GM12878 (cell line): ENCODE measurements around the gene ANKS4B. TPM values are rescaled to one million over a fixed set of nuclear protein-coding genes. Genes with fewer than 3 reads are reported as not detected.

Source experiments
- ATAC-seq: fragments of 200-7000 bp; cut with Tn5 transposase; 3 replicates; pipeline ENCODE4 v1.9.1; 2020; ENCODE audit warnings: mild to moderate bottlenecking, moderate library complexity
- BruUV-seq: library from RNA; stranded (reverse); fragments of 400-500 nt; replicated peaks from 2 replicates; lab custom pipeline; 2021; lab: Mats Ljungman, UMichigan
- CTCF ChIA-PET: fragments of 300-600 bp; sonication (Branson Sonifier 250); formaldehyde crosslinking; extraction: SDS; loops from one replicate; lab custom pipeline; 2021; ENCODE audit warnings: inconsistent platforms; lab: Yijun Ruan, JAX
- POLR2A ChIA-PET: fragments of 350-600 bp; formaldehyde crosslinking; extraction: SDS; loops from one replicate; lab custom pipeline; 2021; ENCODE audit warnings: inconsistent platforms; lab: Charles Lee
- RAD21 ChIA-PET: fragments of 300-600 bp; sonication (Branson Sonifier 250); formaldehyde crosslinking; loops from one replicate; lab custom pipeline; 2023; ENCODE audit warnings: antibody characterized with exemption; ENCODE audit not compliant: unreplicated experiment; lab: Charles Lee
- SMC1A ChIA-PET: fragments of 300-600 bp; sonication (Branson Sonifier 250); formaldehyde crosslinking; loops from one replicate; lab custom pipeline; 2023; ENCODE audit not compliant: unreplicated experiment, uncharacterized antibody; lab: Charles Lee
- DNase-seq: peaks from one replicate; pipeline ENCODE4 v3.0.0-alpha.2; 2011; ENCODE audit warnings: low read depth, low spot score
- FAIRE-seq: peaks from 3 replicates; lab custom pipeline; 2011; peaks lifted over from hg19 to GRCh38; lab: Jason Lieb, UNC
- H2AFZ ChIP-seq: 2 replicates; pipeline ENCODE4 v1.6.0; 2011; ENCODE audit warnings: low read depth, low read length, control low read depth; ENCODE audit not compliant: control insufficient read depth
- H3K27ac ChIP-seq: 2 replicates; pipeline ENCODE4 v1.5.1; 2011; ENCODE audit warnings: control low read depth; ENCODE audit not compliant: control insufficient read depth, insufficient read depth
- H3K27me3 ChIP-seq, 2 experiments: replicated peaks in 1 of 2; 2 replicates each; pipeline versions ENCODE4 v1.6.0 to v1.6.1; 2011; ENCODE audit warnings: low read length in 1 of 2; ENCODE audit not compliant: control insufficient read depth in 2 of 2, insufficient read depth in 2 of 2
- H3K36me3 ChIP-seq, 2 experiments: 2 replicates each; pipeline ENCODE4 v1.5.1; 2011; ENCODE audit warnings: low read length in 1 of 2; ENCODE audit not compliant: control insufficient read depth in 2 of 2, insufficient read depth in 2 of 2
- H3K4me1 ChIP-seq: 2 replicates; pipeline ENCODE4 v1.6.1; 2011; ENCODE audit warnings: mild to moderate bottlenecking, low read length, moderate library complexity, mixed read lengths; ENCODE audit not compliant: control insufficient read depth, insufficient read depth
- H3K4me2 ChIP-seq: 2 replicates; pipeline ENCODE4 v1.6.0; 2011; ENCODE audit warnings: control low read depth; ENCODE audit not compliant: control insufficient read depth, insufficient read depth
- H3K4me3 ChIP-seq: fragments of 200-600 bp; sonication (generic); 2 replicates; pipeline ENCODE4 v1.5.1; 2016
- H3K79me2 ChIP-seq: 2 replicates; pipeline ENCODE4 v1.6.0; 2011; ENCODE audit warnings: low read length; ENCODE audit not compliant: control insufficient read depth, insufficient read depth
- H3K9ac ChIP-seq: 2 replicates; pipeline ENCODE4 v1.8.0; 2011; ENCODE audit warnings: low read length, control low read depth, mixed read lengths; ENCODE audit not compliant: control insufficient read depth, insufficient read depth
- H3K9me3 ChIP-seq: replicated peaks from 3 replicates; pipeline ENCODE4 v1.5.1; 2011; ENCODE audit warnings: mild to moderate bottlenecking, low read length; ENCODE audit not compliant: control insufficient read depth, insufficient read depth
- H4K20me1 ChIP-seq: 2 replicates; pipeline ENCODE4 v1.6.0; 2011; ENCODE audit not compliant: control insufficient read depth, insufficient read depth
- CEBPZ ChIP-seq: fragments of 150-350 bp; IDR thresholded peaks from 2 replicates; pipeline ENCODE4 v1.6.1; 2016; ENCODE audit warnings: low read depth, low read length
- MLLT1 ChIP-seq: fragments of 450-650 bp; IDR thresholded peaks from 2 replicates; pipeline ENCODE4 v1.6.1; 2016; ENCODE audit warnings: mild to moderate bottlenecking
- POLR2AphosphoS2 ChIP-seq: IDR thresholded peaks from 2 replicates; pipeline ENCODE4 v1.6.1; 2011; ENCODE audit warnings: low read depth, mild to moderate bottlenecking, low read length, improper control_type of control experiment, moderate library complexity
- TBL1XR1 ChIP-seq: IDR thresholded peaks from 2 replicates; pipeline ENCODE4 v1.6.1; 2012; ENCODE audit warnings: low read depth, low read length, improper control_type of control experiment
- WGBS: methylation state at CpG from one replicate; pipeline ENCODE4 v1.1.6; 2016; ENCODE audit warnings: low lambda C conversion rate; ENCODE audit not compliant: insufficient replicate concordance, insufficient coverage; ENCODE audit errors: missing lambda C conversion rate; 5-methylcytosine and 5-hydroxymethylcytosine counted together
- in situ Hi-C: fragments of 300-500 bp; cut with MboI; formaldehyde crosslinking; loops from 9 replicates; pipeline ENCODE4 v1.14.3; 2018; ENCODE audit warnings: mixed read lengths
- intact Hi-C: fragments of 100-400 bp; cut with micrococcal nuclease; formaldehyde crosslinking; loops from one replicate; pipeline ENCODE4 v1.14.2; 2022; ENCODE audit not compliant: unreplicated experiment
- polyA plus RNA-seq, 11 experiments: library from polyadenylated mRNA; depleted of rRNA in 4 of 11; unstranded in 6 of 11; stranded (reverse) in 5 of 11; fragments of >200 nt; fragmentation: Nextera tagmentation in 4 of 11; fragmentation: Illumina TruSeq in 1 of 11; extraction: Ambion mirVana in 4 of 11; extraction: Trizol in 1 of 11; gene quantifications; 1 replicate in 1 of 11; 2 replicates in 10 of 11; pipeline versions ENCODE4 v1.2.1 to v1.2.3, GENCODE V29; 2011 to 2016; ENCODE audit warnings: inconsistent platforms in 2 of 11, missing spikeins in 2 of 11, low read depth in 1 of 11
- total RNA-seq, 4 experiments: library from RNA; depleted of rRNA in 3 of 4; stranded (reverse); fragments of >200 nt in 3 of 4; fragmentation: Illumina TruSeq in 1 of 4; extraction: Trizol in 1 of 4; gene quantifications; 2 replicates each; pipeline versions ENCODE4 v1.2.1 to v1.2.3, GENCODE V29; 2013 to 2021
- TF ChIP-seq, protein P1 (sequence below): IDR thresholded peaks from 2 replicates; pipeline ENCODE4 v1.6.1; 2012; ENCODE audit warnings: low read length, inconsistent platforms

Gene ANKS4B
- total and polyA plus RNA-seq, 10 of the 15 experiments (the other 5 are each of a cell fraction or from before 2014, with no cell fraction given): 0.01 to 0.11 (median 0.05) TPM; not detected in 6

DNA sequence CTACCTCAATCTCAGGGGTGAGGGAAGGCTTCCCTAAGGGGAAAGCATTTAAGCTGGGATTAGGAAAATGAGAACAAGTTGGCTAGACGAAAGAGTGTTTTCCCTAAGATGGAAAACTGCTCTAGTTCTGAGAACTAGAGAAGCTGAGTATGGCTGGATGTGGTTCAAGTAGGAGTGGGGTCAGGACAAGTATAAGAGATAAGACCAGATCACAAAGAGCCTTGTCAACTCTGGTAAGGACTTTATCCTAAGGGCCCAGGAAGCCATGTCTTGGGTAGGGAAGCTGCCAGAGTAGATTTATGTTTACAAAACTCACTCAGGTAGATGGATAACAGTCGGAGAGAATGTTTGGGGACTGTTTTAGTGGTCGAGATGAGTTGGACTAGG lies 1.7 kb downstream of the ANKS4B start:
- Histone ChIP-seq H3K79me2 (no peaks in the 10 kb centered on the region), H3K9ac (no peak overlapping the region), H3K9me3 (no peaks in the 10 kb centered on the region), H3K36me3 (no peaks in the 10 kb centered on the region), H3K4me2 (no peak overlapping the region), H4K20me1 (no peaks in the 10 kb centered on the region), H2AFZ (no peak overlapping the region), H3K27ac (no peak overlapping the region), H3K4me3 (no peak overlapping the region), H3K27me3 (no peaks in the 10 kb centered on the region; a peak in 1 of 4 replicates), H3K4me1 (no peaks in the 10 kb centered on the region)
- FAIRE-seq (no peak), ATAC-seq (no peak), DNase-seq (no peak)
- POLR2A ChIA-PET: no interaction called here
- SMC1A ChIA-PET: interaction anchor here (0.8 kb wide), 1 partner anchor 8 kb away, joined by 3 read pairs; no protein-coding TSS in a partner anchor
- no TSS peak for BruUV-seq
- RAD21 ChIA-PET: no interaction called here
- intact Hi-C loops (no loop called here), in situ Hi-C loops (no loop called here)
- TF ChIP-seq MLLT1 (no peak), POLR2AphosphoS2 (no peak), TBL1XR1 (no peak), CEBPZ (no peak)
- TF ChIP-seq, protein P1, sequence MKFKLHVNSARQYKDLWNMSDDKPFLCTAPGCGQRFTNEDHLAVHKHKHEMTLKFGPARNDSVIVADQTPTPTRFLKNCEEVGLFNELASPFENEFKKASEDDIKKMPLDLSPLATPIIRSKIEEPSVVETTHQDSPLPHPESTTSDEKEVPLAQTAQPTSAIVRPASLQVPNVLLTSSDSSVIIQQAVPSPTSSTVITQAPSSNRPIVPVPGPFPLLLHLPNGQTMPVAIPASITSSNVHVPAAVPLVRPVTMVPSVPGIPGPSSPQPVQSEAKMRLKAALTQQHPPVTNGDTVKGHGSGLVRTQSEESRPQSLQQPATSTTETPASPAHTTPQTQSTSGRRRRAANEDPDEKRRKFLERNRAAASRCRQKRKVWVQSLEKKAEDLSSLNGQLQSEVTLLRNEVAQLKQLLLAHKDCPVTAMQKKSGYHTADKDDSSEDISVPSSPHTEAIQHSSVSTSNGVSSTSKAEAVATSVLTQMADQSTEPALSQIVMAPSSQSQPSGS: no peak
- CTCF ChIA-PET: no interaction called here
- 0% methylated on average over 3 of the region's 3 CpGs for WGBS
